GM12878 (cell line): ENCODE measurements around the gene SLC38A8. TPM values are rescaled to one million over a fixed set of nuclear protein-coding genes. Genes with fewer than 3 reads are reported as not detected.

Experiments used
- ATAC-seq: fragments of 200-7000 bp; cut with Tn5 transposase; 3 replicates; pipeline ENCODE4 v1.9.1; 2020; ENCODE audit warnings: mild to moderate bottlenecking, moderate library complexity
- BruUV-seq: library from RNA; stranded (reverse); fragments of 400-500 nt; replicated peaks from 2 replicates; lab custom pipeline; 2021; lab: Mats Ljungman, UMichigan
- CTCF ChIA-PET: fragments of 300-600 bp; sonication (Branson Sonifier 250); formaldehyde crosslinking; extraction: SDS; loops from one replicate; lab custom pipeline; 2021; ENCODE audit warnings: inconsistent platforms; lab: Yijun Ruan, JAX
- POLR2A ChIA-PET: fragments of 350-600 bp; formaldehyde crosslinking; extraction: SDS; loops from one replicate; lab custom pipeline; 2021; ENCODE audit warnings: inconsistent platforms; lab: Charles Lee
- RAD21 ChIA-PET: fragments of 300-600 bp; sonication (Branson Sonifier 250); formaldehyde crosslinking; loops from one replicate; lab custom pipeline; 2023; ENCODE audit warnings: antibody characterized with exemption; ENCODE audit not compliant: unreplicated experiment; lab: Charles Lee
- SMC1A ChIA-PET: fragments of 300-600 bp; sonication (Branson Sonifier 250); formaldehyde crosslinking; loops from one replicate; lab custom pipeline; 2023; ENCODE audit not compliant: unreplicated experiment, uncharacterized antibody; lab: Charles Lee
- DNase-seq: peaks from one replicate; pipeline ENCODE4 v3.0.0-alpha.2; 2011; ENCODE audit warnings: low read depth, low spot score
- FAIRE-seq: peaks from 3 replicates; lab custom pipeline; 2011; peaks lifted over from hg19 to GRCh38; lab: Jason Lieb, UNC
- H2AFZ ChIP-seq: 2 replicates; pipeline ENCODE4 v1.6.0; 2011; ENCODE audit warnings: low read depth, low read length, control low read depth; ENCODE audit not compliant: control insufficient read depth
- H3K27ac ChIP-seq: 2 replicates; pipeline ENCODE4 v1.5.1; 2011; ENCODE audit warnings: control low read depth; ENCODE audit not compliant: control insufficient read depth, insufficient read depth
- H3K27me3 ChIP-seq, 2 experiments: replicated peaks in 1 of 2; 2 replicates each; pipeline versions ENCODE4 v1.6.0 to v1.6.1; 2011; ENCODE audit warnings: low read length in 1 of 2; ENCODE audit not compliant: control insufficient read depth in 2 of 2, insufficient read depth in 2 of 2
- H3K36me3 ChIP-seq, 2 experiments: 2 replicates each; pipeline ENCODE4 v1.5.1; 2011; ENCODE audit warnings: low read length in 1 of 2; ENCODE audit not compliant: control insufficient read depth in 2 of 2, insufficient read depth in 2 of 2
- H3K4me1 ChIP-seq: 2 replicates; pipeline ENCODE4 v1.6.1; 2011; ENCODE audit warnings: mild to moderate bottlenecking, low read length, moderate library complexity, mixed read lengths; ENCODE audit not compliant: control insufficient read depth, insufficient read depth
- H3K4me2 ChIP-seq: 2 replicates; pipeline ENCODE4 v1.6.0; 2011; ENCODE audit warnings: control low read depth; ENCODE audit not compliant: control insufficient read depth, insufficient read depth
- H3K4me3 ChIP-seq: fragments of 200-600 bp; sonication (generic); 2 replicates; pipeline ENCODE4 v1.5.1; 2016
- H3K79me2 ChIP-seq: 2 replicates; pipeline ENCODE4 v1.6.0; 2011; ENCODE audit warnings: low read length; ENCODE audit not compliant: control insufficient read depth, insufficient read depth
- H3K9ac ChIP-seq: 2 replicates; pipeline ENCODE4 v1.8.0; 2011; ENCODE audit warnings: low read length, control low read depth, mixed read lengths; ENCODE audit not compliant: control insufficient read depth, insufficient read depth
- H3K9me3 ChIP-seq: replicated peaks from 3 replicates; pipeline ENCODE4 v1.5.1; 2011; ENCODE audit warnings: mild to moderate bottlenecking, low read length; ENCODE audit not compliant: control insufficient read depth, insufficient read depth
- H4K20me1 ChIP-seq: 2 replicates; pipeline ENCODE4 v1.6.0; 2011; ENCODE audit not compliant: control insufficient read depth, insufficient read depth
- CHD1 ChIP-seq: IDR thresholded peaks from 2 replicates; pipeline ENCODE4 v1.6.1; 2012; ENCODE audit warnings: low read depth, low read length, improper control_type of control experiment
- JUND ChIP-seq: IDR thresholded peaks from 2 replicates; pipeline ENCODE4 v1.6.1; 2012; ENCODE audit warnings: low read depth, mild to moderate bottlenecking, low read length, improper control_type of control experiment, moderate library complexity
- WGBS: methylation state at CpG from one replicate; pipeline ENCODE4 v1.1.6; 2016; ENCODE audit warnings: low lambda C conversion rate; ENCODE audit not compliant: insufficient replicate concordance, insufficient coverage; ENCODE audit errors: missing lambda C conversion rate; 5-methylcytosine and 5-hydroxymethylcytosine counted together
- in situ Hi-C: fragments of 300-500 bp; cut with MboI; formaldehyde crosslinking; loops from 9 replicates; pipeline ENCODE4 v1.14.3; 2018; ENCODE audit warnings: mixed read lengths
- intact Hi-C: fragments of 100-400 bp; cut with micrococcal nuclease; formaldehyde crosslinking; loops from one replicate; pipeline ENCODE4 v1.14.2; 2022; ENCODE audit not compliant: unreplicated experiment
- polyA plus RNA-seq, 11 experiments: library from polyadenylated mRNA; depleted of rRNA in 4 of 11; unstranded in 6 of 11; stranded (reverse) in 5 of 11; fragments of >200 nt; fragmentation: Nextera tagmentation in 4 of 11; fragmentation: Illumina TruSeq in 1 of 11; extraction: Ambion mirVana in 4 of 11; extraction: Trizol in 1 of 11; gene quantifications; 1 replicate in 1 of 11; 2 replicates in 10 of 11; pipeline versions ENCODE4 v1.2.1 to v1.2.3, GENCODE V29; 2011 to 2016; ENCODE audit warnings: inconsistent platforms in 2 of 11, missing spikeins in 2 of 11, low read depth in 1 of 11
- total RNA-seq, 4 experiments: library from RNA; depleted of rRNA in 3 of 4; stranded (reverse); fragments of >200 nt in 3 of 4; fragmentation: Illumina TruSeq in 1 of 4; extraction: Trizol in 1 of 4; gene quantifications; 2 replicates each; pipeline versions ENCODE4 v1.2.1 to v1.2.3, GENCODE V29; 2013 to 2021
- TF ChIP-seq, protein P1 (sequence below): fragments of 450-650 bp; IDR thresholded peaks from 2 replicates; pipeline ENCODE4 v1.6.1; 2016; ENCODE audit warnings: mild to moderate bottlenecking, moderate library complexity, borderline replicate concordance

The SLC38A8 gene
- total and polyA plus RNA-seq, 10 of the 15 experiments (the other 5 are each of a cell fraction or from before 2014, with no cell fraction given), result not detected

DNA sequence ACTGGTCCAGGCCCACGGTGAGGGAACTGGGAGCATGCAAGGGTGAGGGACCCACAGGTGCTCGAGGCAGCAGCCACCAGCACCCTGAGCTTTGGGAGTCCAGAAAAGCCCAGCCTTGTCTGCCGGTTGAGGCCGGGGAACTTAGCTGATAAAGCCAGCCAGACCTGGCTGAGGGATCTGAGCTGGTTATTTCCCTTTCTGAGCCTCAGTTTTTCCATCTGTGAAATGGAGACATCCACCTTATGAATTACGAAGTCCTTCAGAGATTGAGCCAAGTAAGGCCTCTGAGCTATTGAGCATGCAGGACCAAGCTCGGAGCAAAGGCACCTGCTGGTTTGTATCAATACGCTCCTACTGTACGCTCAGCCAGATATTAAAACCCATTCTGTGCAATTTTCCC, 60.8 kb downstream of the SLC38A8 start:
- H3K36me3 ChIP-seq, result no peaks in the 10 kb centered on the region
- H3K4me2 ChIP-seq, result no peak overlapping the region
- intact Hi-C loops, result no loop called here
- SMC1A ChIA-PET, result no interaction called here
- no peak for DNase-seq
- in situ Hi-C loops, result no loop called here
- no peaks in the 10 kb centered on the region for H3K4me1 ChIP-seq
- WGBS, result 56% methylated on average over 8 of the region's 8 CpGs
- H3K9ac ChIP-seq, result no peak overlapping the region
- POLR2A ChIA-PET, result no interaction called here
- TF ChIP-seq, protein P1, sequence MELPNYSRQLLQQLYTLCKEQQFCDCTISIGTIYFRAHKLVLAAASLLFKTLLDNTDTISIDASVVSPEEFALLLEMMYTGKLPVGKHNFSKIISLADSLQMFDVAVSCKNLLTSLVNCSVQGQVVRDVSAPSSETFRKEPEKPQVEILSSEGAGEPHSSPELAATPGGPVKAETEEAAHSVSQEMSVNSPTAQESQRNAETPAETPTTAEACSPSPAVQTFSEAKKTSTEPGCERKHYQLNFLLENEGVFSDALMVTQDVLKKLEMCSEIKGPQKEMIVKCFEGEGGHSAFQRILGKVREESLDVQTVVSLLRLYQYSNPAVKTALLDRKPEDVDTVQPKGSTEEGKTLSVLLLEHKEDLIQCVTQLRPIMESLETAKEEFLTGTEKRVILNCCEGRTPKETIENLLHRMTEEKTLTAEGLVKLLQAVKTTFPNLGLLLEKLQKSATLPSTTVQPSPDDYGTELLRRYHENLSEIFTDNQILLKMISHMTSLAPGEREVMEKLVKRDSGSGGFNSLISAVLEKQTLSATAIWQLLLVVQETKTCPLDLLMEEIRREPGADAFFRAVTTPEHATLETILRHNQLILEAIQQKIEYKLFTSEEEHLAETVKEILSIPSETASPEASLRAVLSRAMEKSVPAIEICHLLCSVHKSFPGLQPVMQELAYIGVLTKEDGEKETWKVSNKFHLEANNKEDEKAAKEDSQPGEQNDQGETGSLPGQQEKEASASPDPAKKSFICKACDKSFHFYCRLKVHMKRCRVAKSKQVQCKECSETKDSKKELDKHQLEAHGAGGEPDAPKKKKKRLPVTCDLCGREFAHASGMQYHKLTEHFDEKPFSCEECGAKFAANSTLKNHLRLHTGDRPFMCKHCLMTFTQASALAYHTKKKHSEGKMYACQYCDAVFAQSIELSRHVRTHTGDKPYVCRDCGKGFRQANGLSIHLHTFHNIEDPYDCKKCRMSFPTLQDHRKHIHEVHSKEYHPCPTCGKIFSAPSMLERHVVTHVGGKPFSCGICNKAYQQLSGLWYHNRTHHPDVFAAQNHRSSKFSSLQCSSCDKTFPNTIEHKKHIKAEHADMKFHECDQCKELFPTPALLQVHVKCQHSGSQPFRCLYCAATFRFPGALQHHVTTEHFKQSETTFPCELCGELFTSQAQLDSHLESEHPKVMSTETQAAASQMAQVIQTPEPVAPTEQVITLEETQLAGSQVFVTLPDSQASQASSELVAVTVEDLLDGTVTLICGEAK, result no peak
- TF ChIP-seq CHD1 (no peak), JUND (no peak)
- H3K27ac ChIP-seq, result no peak overlapping the region
- no peaks in the 10 kb centered on the region for H3K79me2 ChIP-seq
- RAD21 ChIA-PET, result no interaction called here
- CTCF ChIA-PET, result interaction anchor here (1.6 kb wide), 1 partner anchor 13 kb away, joined by 3 read pairs; no protein-coding TSS in a partner anchor
- no peak for ATAC-seq
- no peaks in the 10 kb centered on the region; the same call in 2 of the 3 replicates for H3K9me3 ChIP-seq
- H2AFZ ChIP-seq, result no peak overlapping the region
- no peak for FAIRE-seq
- H3K27me3 ChIP-seq, result 0 out of 4 replicates have a peak, but pooled peaks cover 0 to 2% of the 10 kb centered on the region in 2 experiments
- BruUV-seq, result no TSS peak
- no peaks in the 10 kb centered on the region for H4K20me1 ChIP-seq
- H3K4me3 ChIP-seq, result no peak overlapping the region
